Breast epithelium (tissue), 3 donors: ENCODE data around the gene KCNH1.

ENCODE experiments used
- CTCF ChIP-seq, 3 donors: fragments of 450-650 bp; IDR thresholded peaks; one replicate each; pipeline ENCODE4 v1.5.1; 2016 to 2017; ENCODE audit warnings: antibody characterized with exemption in 3 of 3, mild to moderate bottlenecking in 3 of 3, moderate library complexity in 3 of 3
- POLR2A ChIP-seq: fragments of 450-650 bp; IDR thresholded peaks from one replicate; pipeline ENCODE4 v1.6.1; 2016; ENCODE audit warnings: antibody characterized with exemption, mild to moderate bottlenecking, moderate library complexity
- POLR2AphosphoS5 ChIP-seq, 3 donors: sonication (generic); formaldehyde crosslinking; IDR thresholded peaks; one replicate each; pipeline ENCODE4 v1.6.1; 2017; ENCODE audit warnings: antibody characterized with exemption in 3 of 3

- no peak for TF ChIP-seq POLR2A
- TF ChIP-seq CTCF (IDR thresholded peaks at IDR 0.05) = no peak
- TF ChIP-seq POLR2AphosphoS5 (IDR thresholded peaks at IDR 0.05) = no peak
Measured at GRCh38 chr1:210916548-210916947, 217.4 kb downstream of the KCNH1 start.
